Activated naive CD8-positive, alpha-beta T cell treated with anti-CD3 and anti-CD28 coated beads, Interleukin-2, amount 50 U/mL, for 24 hours (primary cell): ENCODE results near the gene ADRA2C.

Experiments
- ATAC-seq: fragments of 150-1000 bp; cut with Tn5 transposase; one replicate; pipeline ENCODE4 v1.10.0; 2021
- DNase-seq: peaks from one replicate; pipeline ENCODE4 v3.0.0; 2021
- H3K27ac Mint-ChIP-seq: one replicate; pipeline ENCODE4 v1.8.0; 2021; ENCODE audit warnings: mild to moderate bottlenecking, mixed read lengths
- H3K27me3 Mint-ChIP-seq: one replicate; pipeline ENCODE4 v1.8.0; 2021; ENCODE audit warnings: mixed read lengths
- H3K36me3 Mint-ChIP-seq: one replicate; pipeline ENCODE4 v1.8.0; 2021; ENCODE audit warnings: low read depth, mixed read lengths
- H3K4me1 Mint-ChIP-seq: one replicate; pipeline ENCODE4 v1.8.0; 2021; ENCODE audit warnings: mixed read lengths
- H3K4me3 Mint-ChIP-seq: one replicate; pipeline ENCODE4 v1.8.0; 2021; ENCODE audit warnings: mild to moderate bottlenecking, moderate library complexity, mixed read lengths
- H3K9me3 Mint-ChIP-seq: one replicate; pipeline ENCODE4 v1.8.0; 2021; ENCODE audit warnings: mixed read lengths

Gene ADRA2C

DNA sequence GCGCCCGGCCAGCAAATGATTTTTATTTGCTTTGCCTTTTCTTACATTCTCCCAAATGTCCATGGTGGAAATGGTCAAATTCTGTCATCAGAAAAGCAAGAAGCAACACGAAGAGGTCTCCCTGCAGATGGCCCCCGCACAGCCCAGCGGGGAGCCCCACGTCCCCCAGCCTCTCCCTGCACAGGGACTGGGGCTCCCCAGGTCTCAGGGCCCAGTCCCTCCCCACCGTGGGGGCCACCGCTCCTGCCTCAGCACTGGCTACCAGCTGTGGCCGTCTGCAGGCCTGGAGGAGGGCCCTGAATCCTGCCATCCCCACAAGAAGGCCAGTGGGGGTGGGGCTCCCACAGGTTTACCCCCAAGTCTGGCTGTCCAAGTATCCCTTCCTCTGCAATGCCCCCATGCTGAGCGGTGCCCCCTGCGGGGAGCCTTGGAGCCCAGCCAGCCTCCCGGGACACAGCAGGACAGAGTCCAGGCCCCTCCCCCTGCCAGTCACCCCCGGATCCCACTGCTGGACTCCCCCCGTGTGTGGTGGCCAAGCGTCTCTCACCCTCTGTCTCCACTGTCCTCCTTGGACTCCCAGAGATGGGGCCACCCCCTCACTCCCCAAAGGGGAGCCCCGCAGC, 38.2 kb upstream of the ADRA2C start:
- H3K4me1 Mint-ChIP-seq, result no peaks in the 10 kb centered on the region
- H3K36me3 Mint-ChIP-seq, result no peaks in the 10 kb centered on the region
- no peak for ATAC-seq
- H3K4me3 Mint-ChIP-seq, result no peak overlapping the region
- no peak for DNase-seq
- no peaks in the 10 kb centered on the region for H3K9me3 Mint-ChIP-seq
- H3K27ac Mint-ChIP-seq, result no peak overlapping the region
- H3K27me3 Mint-ChIP-seq, result peaks cover 12% of the 10 kb centered on the region

DNA sequence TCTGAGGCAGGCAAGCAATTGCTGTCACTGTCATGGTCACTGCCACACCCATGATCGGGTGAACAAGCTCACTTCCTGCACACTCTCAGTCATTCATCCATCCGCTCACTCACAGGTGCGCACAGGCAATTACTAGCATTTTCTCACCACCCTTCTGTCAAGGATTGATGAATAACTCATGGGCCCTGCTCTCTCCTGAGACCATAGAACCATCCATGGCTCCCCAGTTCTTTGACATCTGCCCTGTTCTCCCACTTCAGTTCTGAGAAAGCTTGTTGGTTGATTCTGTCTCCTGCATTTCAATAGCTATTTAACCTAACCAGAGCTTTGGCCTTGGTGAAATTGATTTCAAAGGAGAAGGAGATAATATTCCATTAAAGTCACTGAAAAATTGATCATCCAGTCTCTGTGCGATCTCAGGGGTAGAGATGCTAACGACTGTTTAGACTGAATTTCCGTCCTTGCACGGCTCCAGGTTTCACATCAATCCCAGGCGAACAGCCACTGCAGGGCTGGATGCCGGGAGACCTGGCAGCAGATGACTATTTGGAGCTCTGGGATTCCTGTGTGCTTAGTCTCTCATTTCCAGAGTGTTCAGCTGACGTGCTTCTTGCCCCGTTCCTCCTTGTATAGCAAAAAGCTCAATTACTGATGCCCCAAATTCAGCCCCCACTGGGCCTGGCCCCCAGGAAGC, 36.9 kb upstream of the ADRA2C start:
- Mint-ChIP-seq H3K27ac (no peak overlapping the region), H3K4me3 (no peak overlapping the region), H3K4me1 (no peaks in the 10 kb centered on the region), H3K9me3 (no peaks in the 10 kb centered on the region), H3K27me3 (peaks cover 11% of the 10 kb centered on the region), H3K36me3 (no peaks in the 10 kb centered on the region)
- no peak for ATAC-seq
- no peak for DNase-seq

DNA sequence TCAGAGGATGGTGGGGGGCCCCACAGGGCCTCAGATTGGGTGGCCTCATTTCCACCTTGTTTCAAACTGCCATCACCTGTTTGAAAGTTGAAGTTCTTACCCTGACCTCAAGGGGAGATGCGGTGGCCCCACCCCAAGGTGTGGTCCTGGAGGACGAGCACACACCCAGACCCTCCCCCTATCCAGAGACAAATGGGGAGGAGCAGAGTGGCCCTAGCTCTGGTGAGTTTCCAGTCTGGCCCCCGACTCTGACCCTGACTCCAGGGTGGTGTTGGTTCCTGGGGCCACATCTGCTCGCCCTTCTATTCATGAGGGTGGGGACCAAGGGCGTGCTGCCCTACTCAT, 36.3 kb upstream of the ADRA2C start:
- ATAC-seq, result no peak

DNA sequence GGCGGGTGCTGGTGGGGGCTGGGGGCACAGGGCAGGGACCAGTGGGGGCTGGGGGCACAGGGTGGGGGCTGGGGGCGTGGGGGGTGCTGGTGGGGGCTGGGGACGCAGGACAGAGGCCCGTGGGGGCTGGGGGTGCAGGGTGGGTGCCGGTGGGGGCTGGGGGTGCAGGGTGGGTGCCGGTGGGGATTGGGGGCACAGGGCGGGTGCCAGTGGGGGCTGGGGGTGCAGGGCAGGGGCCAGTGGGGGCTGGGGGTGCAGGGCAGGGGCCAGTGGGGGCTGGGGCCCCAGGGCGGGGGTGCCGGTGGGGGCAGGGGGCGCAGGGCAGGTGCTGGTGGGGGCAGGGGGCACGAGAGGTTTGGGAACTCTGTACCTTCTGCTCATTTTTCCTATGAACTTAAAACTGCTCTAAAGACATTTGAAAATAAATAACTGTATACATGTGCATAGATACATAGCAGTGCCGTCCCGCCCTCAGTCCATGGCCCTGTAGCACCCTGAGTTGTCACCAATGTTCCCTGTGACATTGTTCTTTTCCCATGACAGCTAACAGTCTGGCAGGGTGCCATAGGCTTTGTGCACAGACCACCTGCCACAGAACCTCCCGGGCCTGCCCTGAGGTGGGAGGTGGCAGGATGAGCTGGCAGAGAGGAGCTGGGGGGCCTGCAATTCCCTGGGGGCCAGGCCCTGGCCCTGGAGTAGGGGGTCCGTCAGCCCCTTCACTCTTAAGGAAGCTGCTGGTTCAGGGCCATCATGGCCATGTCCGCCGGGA, 35.6 kb upstream of the ADRA2C start:
- H3K27me3 Mint-ChIP-seq, result peaks cover 6% of the 10 kb centered on the region
- H3K36me3 Mint-ChIP-seq, result no peaks in the 10 kb centered on the region
- no peak overlapping the region for H3K4me3 Mint-ChIP-seq
- no peak for DNase-seq
- H3K27ac Mint-ChIP-seq, result no peak overlapping the region
- ATAC-seq, result no peak
- H3K9me3 Mint-ChIP-seq, result no peaks in the 10 kb centered on the region
- no peaks in the 10 kb centered on the region for H3K4me1 Mint-ChIP-seq

More for the DNA sequence above, 36.3 kb upstream of the ADRA2C start:
- H3K4me3 Mint-ChIP-seq, result no peak overlapping the region
- peaks cover 6% of the 10 kb centered on the region for H3K27me3 Mint-ChIP-seq
- H3K9me3 Mint-ChIP-seq, result no peaks in the 10 kb centered on the region
- no peaks in the 10 kb centered on the region for H3K36me3 Mint-ChIP-seq
- no peak for DNase-seq
- H3K27ac Mint-ChIP-seq, result no peak overlapping the region
- H3K4me1 Mint-ChIP-seq, result no peaks in the 10 kb centered on the region

DNA sequence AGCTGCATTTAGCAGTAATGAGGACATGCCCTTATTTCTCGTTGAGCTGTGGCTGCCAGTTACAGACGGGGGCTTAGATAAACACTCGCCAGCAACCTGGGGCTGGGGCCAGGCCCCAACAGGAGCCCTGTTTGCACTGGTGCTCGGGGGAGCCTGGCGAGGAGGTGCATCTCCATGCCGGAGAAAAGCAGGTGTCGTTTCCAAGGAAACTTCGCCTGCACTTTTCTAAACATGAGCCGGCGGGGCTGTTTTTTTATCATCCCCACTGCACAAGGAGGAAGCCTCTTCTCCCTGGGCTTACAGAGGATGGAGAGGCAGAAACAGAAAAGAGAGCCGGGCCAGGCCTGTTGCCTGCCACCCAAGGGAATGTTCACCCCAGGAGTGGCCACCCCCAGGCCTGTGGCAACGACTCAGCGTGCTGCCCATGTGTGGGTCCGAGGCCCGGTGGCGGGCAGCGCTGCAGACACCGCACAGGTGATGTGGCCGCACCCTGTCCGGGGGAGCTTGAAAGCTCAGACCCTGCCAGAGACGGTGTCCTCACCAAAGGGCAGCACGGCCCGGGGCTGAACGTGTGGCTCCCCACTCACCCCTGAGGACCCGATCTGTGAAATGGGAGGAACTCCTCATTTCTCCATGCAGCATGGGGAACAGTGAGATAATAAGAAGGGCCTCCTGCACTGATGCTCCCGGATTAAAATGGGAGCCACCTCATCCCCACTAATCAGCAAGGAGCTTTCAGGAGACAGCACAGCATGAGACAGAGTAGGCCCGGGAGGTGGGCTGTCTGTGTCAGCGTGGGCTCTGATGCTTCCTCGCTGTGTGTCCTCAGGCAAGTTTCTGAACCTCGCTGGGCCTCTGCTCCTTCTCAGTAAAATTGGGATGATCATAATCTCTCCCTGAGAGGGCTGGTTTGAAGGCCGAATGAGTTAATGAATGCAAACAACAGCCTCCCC, 33.8 kb upstream of the ADRA2C start:
- ATAC-seq, result no peak
- H3K4me1 Mint-ChIP-seq, result no peaks in the 10 kb centered on the region
- H3K27ac Mint-ChIP-seq, result no peak overlapping the region
- no peak overlapping the region for H3K4me3 Mint-ChIP-seq
- no peaks in the 10 kb centered on the region for H3K9me3 Mint-ChIP-seq
- no peak for DNase-seq
- no peaks in the 10 kb centered on the region for H3K36me3 Mint-ChIP-seq
- H3K27me3 Mint-ChIP-seq, result peaks cover 4% of the 10 kb centered on the region

DNA sequence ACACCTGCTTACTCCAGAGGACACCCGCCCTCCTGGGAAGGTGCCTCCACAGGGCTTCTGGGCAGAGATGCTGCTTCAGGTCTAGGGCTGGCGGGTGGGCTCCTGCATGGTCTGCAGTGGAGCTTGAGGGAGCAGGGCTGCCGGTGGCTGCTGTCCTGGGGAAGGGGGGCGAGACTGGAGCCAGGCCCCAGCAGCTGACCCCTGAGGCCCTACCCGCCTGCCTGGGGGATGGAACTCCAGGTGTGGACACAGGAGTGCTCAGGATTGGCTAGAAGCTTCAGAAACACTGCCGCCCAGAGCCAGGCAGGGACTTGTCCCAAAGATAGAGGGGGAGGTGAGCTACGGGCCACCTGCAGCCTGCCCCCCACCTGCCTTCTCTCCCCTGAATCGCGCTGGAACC, 33.0 kb upstream of the ADRA2C start:
- DNase-seq (no peak), ATAC-seq (no peak)
- Mint-ChIP-seq H3K27me3 (peaks cover 4% of the 10 kb centered on the region), H3K4me3 (no peak overlapping the region), H3K9me3 (no peaks in the 10 kb centered on the region), H3K36me3 (no peaks in the 10 kb centered on the region), H3K27ac (no peak overlapping the region), H3K4me1 (no peaks in the 10 kb centered on the region)

DNA sequence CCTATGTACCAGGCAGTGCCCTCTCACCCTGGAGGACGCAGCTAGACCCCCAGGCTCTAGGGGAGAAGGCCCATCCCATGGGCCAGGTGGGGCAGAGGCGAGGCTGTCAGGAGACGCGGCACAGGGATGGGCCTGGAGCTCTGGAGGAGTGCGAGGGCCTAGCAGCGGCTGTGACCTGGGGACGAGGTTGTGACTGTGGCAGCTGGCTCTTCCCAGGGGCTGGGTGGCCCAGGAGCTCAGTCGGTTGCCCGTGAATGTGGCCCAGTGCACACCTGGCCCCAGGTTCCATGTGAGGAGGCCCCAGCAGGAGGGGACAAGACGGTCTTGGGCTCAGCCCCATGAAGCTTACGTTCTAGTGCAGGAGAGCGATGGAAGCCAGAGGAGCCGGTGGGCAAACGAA, 31.0 kb upstream of the ADRA2C start:
- no peaks in the 10 kb centered on the region for H3K9me3 Mint-ChIP-seq
- no peaks in the 10 kb centered on the region for H3K36me3 Mint-ChIP-seq

DNA sequence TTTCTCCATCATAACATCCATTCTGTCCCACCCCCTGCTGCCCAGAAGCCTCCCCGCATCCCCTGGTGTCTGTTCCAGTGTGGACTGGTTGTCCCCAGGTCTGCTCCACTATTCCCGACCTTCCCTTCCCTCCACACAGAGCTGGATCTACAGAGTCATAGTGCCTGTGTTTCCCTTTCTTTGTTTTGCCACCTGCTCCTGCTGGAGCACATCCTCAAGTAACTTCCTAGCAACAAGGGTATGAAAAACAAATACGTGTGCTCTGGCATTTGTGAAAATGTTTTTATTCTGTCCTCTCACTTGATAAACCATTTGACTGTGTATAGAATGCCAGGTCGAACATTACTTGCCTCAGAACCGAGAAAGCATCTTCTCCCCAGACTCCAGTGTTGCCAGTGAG, 29.9 kb upstream of the ADRA2C start:
- no peak for ATAC-seq
- Mint-ChIP-seq H3K36me3 (no peaks in the 10 kb centered on the region), H3K27me3 (no peaks in the 10 kb centered on the region)

More for the DNA sequence above, 31.0 kb upstream of the ADRA2C start:
- Mint-ChIP-seq H3K4me1 (no peaks in the 10 kb centered on the region), H3K4me3 (no peak overlapping the region), H3K27ac (no peak overlapping the region), H3K27me3 (no peaks in the 10 kb centered on the region)
- ATAC-seq (no peak), DNase-seq (no peak)

DNA sequence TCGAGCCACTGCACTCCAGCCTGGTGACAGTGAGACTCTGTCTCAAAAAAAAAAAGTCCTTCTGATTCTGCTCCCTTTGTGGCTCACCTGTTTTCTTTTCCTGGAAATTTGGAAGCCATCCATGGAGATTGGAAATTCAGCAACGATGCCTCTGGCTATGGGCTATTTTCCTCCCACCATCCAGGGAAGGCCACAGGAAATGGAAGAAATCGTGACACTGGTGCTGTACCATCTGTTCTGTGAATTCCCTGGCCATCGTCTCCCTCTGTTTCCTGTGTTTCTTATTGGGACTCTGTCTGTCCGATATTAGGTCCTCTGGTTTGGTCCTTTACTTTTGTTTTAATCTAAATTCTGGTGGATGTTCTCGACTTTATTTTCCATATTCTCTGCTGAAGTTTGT, 29.4 kb upstream of the ADRA2C start:
- Mint-ChIP-seq H3K4me3 (no peak overlapping the region), H3K27me3 (peaks cover 4% of the 10 kb centered on the region), H3K36me3 (no peaks in the 10 kb centered on the region), H3K9me3 (no peaks in the 10 kb centered on the region), H3K4me1 (no peaks in the 10 kb centered on the region), H3K27ac (no peak overlapping the region)
- DNase-seq, result no peak
- no peak for ATAC-seq

More for the DNA sequence above, 29.9 kb upstream of the ADRA2C start:
- H3K27ac Mint-ChIP-seq, result no peak overlapping the region
- H3K4me3 Mint-ChIP-seq, result no peak overlapping the region
- H3K9me3 Mint-ChIP-seq, result no peaks in the 10 kb centered on the region
- no peak for DNase-seq
- H3K4me1 Mint-ChIP-seq, result no peaks in the 10 kb centered on the region

DNA sequence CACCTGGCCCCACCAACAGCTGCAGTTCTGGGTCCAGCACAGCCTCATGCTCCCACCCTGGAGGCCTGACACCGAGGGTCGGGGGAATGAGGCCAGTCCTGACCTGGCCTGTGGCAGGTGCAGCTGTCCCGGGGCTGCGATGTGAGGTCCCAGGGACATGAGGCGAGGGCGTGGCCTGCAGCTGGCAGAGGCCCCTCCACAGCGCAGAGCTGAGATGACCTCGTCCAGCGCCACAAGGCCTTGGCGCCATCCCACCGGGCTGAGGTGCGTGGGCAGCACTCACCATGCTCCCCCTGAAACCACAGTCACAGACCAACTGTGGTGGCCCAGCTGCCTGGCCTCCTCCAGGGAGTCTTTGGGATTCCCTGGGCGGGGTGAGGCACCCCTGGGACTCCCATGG, 26.6 kb upstream of the ADRA2C start:
- H3K27ac Mint-ChIP-seq, result no peak overlapping the region
- no peaks in the 10 kb centered on the region for H3K9me3 Mint-ChIP-seq
- no peak for DNase-seq
- H3K27me3 Mint-ChIP-seq, result peaks cover 21% of the 10 kb centered on the region
- ATAC-seq, result no peak
- no peaks in the 10 kb centered on the region for H3K4me1 Mint-ChIP-seq
- H3K4me3 Mint-ChIP-seq, result no peak overlapping the region
- H3K36me3 Mint-ChIP-seq, result no peaks in the 10 kb centered on the region

DNA sequence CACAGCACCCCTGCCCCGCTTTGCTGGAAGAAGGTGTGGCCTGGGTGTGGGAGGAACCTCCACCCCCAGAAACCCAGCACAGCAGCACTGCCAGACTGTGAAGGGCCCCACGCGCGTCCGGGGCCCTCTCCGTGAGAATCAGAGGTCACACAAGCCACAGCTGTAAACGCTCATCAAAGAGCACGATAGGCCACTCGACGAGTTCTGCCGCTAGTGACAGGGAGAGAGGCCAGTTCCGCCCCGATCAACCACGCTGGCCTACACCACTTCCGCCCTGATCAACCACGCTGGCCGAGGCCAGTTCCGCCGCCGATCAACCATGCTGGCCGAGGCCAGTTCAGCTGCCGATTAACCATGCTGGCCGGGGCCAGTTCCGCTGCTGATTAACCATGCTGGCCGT, 25.9 kb upstream of the ADRA2C start:
- Mint-ChIP-seq H3K27me3 (peaks cover 28% of the 10 kb centered on the region), H3K9me3 (no peaks in the 10 kb centered on the region), H3K4me1 (no peaks in the 10 kb centered on the region), H3K36me3 (no peaks in the 10 kb centered on the region), H3K27ac (no peak overlapping the region), H3K4me3 (no peak overlapping the region)
- ATAC-seq (no peak), DNase-seq (no peak)

DNA sequence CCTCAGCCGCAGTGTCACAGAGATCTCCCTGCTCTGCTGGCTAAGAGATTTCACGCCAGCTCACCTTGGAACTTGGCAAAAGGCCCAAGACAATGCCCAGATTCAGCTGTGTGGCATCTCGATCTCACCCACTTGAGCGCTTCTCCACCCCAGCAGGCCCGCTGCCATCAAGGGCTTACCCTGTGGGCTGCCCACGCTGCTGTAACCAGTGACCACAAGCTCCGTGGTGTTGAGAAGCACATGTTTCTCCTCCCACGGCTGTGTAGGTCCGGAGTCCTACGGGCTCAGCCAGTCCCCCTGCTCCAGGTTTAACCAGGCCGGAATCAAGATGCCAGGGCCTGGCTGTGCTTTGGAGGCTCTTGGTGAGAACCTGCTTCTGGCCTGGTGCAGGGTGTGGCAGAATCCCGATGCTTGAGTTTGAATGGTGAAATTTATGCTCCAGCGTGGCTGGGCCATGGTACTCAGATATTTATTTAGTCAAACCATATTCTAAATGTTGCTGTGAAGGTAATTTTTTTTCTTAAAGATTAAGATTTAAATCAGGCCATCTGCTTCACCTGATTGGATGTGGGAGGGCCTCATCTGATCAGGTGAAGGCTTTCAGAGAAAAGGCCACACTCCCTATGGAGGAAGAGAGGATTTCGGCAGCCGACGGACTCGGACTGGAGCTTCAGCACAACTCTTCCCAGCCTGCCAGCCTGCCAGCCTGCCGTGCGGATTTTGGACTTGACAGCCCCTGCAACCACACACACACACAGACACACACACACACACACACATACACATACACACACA, 24.8 kb upstream of the ADRA2C start:
- H3K27me3 Mint-ChIP-seq, result peaks cover 38% of the 10 kb centered on the region
- ATAC-seq (no peak), DNase-seq (no peak)
- H3K4me1 Mint-ChIP-seq, result no peaks in the 10 kb centered on the region
- no peaks in the 10 kb centered on the region for H3K9me3 Mint-ChIP-seq
- no peaks in the 10 kb centered on the region for H3K36me3 Mint-ChIP-seq
- H3K4me3 Mint-ChIP-seq, result no peak overlapping the region
- no peak overlapping the region for H3K27ac Mint-ChIP-seq

DNA sequence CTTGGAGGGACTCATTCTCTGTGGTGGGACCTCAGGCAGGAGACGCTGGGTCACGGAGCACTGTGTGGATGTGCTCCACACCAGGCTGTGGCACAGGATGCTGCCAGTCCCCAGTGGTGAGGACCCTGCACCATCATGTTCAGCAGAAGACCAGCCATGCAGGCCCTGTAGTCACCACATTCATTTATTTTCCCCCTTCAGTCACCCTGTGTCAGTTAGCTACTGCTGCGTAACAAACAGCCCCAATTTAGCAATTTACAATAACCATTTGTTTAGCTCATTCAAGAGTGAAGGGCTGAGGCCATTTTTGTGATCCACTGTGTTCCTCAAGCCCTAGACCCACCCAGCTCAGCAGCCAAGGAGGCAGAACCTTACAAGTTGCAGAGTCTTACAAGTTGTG, 23.6 kb upstream of the ADRA2C start:
- Mint-ChIP-seq H3K27me3 (peaks cover 46% of the 10 kb centered on the region), H3K4me3 (no peak overlapping the region), H3K4me1 (no peaks in the 10 kb centered on the region), H3K9me3 (no peaks in the 10 kb centered on the region), H3K27ac (no peak overlapping the region), H3K36me3 (no peaks in the 10 kb centered on the region)
- no peak for ATAC-seq
- DNase-seq, result no peak

DNA sequence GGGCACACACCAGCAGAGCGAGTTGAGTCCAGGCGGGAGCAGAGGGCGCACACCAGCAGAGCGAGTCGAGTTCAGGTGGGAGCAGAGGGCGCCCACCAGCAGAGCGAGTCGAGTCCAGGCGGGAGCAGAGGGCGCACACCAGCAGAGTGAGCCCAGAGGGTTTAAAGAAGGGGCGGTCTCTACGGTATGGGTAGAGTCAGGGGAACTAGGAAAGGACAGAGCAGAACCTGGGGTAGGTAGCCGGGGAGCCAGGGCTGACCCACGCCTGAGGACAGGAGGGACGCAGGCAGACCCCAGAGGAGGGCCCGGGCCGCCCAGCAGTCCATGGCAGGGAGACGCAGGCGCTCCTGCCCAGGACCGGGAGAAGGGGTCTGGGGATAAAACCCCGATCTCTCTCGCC, 22.0 kb upstream of the ADRA2C start:
- Mint-ChIP-seq H3K27ac (no peak overlapping the region), H3K4me3 (no peak overlapping the region), H3K36me3 (no peaks in the 10 kb centered on the region), H3K27me3 (peaks cover 47% of the 10 kb centered on the region), H3K4me1 (no peaks in the 10 kb centered on the region), H3K9me3 (no peaks in the 10 kb centered on the region)
- ATAC-seq, result no peak
- DNase-seq, result no peak
